AG04450 (cell line): Measurements from ENCODE around the gene NPHP4. TPM values are rescaled to one million over a fixed set of nuclear protein-coding genes. Genes with fewer than 3 reads are reported as not detected.

Source experiments
- CTCF ChIA-PET: fragments of 300-600, 350-600 bp; formaldehyde crosslinking; extraction: SDS; loops from one replicate; lab custom pipeline; 2022; ENCODE audit warnings: antibody characterized with exemption, inconsistent platforms; lab: Charles Lee
- POLR2A ChIA-PET: fragments of 350-600 bp; formaldehyde crosslinking; extraction: SDS; loops from one replicate; lab custom pipeline; 2021; ENCODE audit warnings: antibody characterized with exemption, inconsistent platforms; lab: Yijun Ruan, JAX
- DNase-seq: peaks from one replicate; pipeline ENCODE4 v3.0.0-alpha.2; 2011; ENCODE audit warnings: low read depth, low spot score
- H3K27ac ChIP-seq: one replicate; pipeline ENCODE4 v1.5.1; 2012; ENCODE audit warnings: low read depth, low read length, control low read depth
- H3K27me3 ChIP-seq: one replicate; pipeline ENCODE4 v1.6.0; 2012; ENCODE audit warnings: low read length; ENCODE audit not compliant: control insufficient read depth, insufficient read depth
- H3K4me3 ChIP-seq: 2 replicates; pipeline ENCODE4 v1.5.1; 2011; ENCODE audit warnings: mild to moderate bottlenecking, low read depth, low read length, control low read depth
- H3K9me3 ChIP-seq: 2 replicates; pipeline ENCODE4 v1.5.1; 2012; ENCODE audit warnings: low read length; ENCODE audit not compliant: control insufficient read depth, insufficient read depth
- polyA plus RNA-seq: library from polyadenylated mRNA; depleted of rRNA; stranded (reverse); fragments of >200 nt; gene quantifications from 2 replicates; pipeline ENCODE4 v1.2.3, GENCODE V29; 2011
- TF ChIP-seq, protein P1 (sequence below): IDR thresholded peaks from 2 replicates; pipeline ENCODE4 v1.5.1; 2011; ENCODE audit warnings: low read depth, low read length, control low read depth, inconsistent platforms

Gene NPHP4
- polyA plus RNA-seq, 1 experiment = 1.6 TPM

DNA sequence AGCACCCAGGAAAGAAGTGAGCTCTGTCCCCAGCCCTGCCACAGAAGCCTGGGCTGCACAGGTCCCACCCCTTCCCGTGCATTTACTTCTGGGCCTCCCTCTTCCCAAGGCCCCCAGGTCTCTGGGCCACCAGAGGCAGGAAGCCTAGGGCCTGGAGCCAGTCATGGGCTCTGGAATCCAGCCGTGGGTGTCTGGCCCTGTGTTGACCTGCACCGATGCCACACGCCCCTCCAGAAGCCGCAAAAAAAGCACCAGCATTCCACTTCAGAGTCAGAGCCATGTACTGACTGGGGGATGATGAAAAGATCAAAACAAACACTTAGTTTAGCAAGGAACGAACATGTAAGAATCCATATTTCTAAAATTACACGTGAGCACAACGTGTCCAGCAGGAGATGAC lies 141.7 kb downstream of the NPHP4 start:
- no peak overlapping the region for H3K4me3 ChIP-seq
- H3K27me3 ChIP-seq = no peaks in the 10 kb centered on the region
- CTCF ChIA-PET = no interaction called here
- peaks cover 24% of the 10 kb centered on the region; the same call in 1 of the 2 replicates for H3K9me3 ChIP-seq
- no peak for DNase-seq
- TF ChIP-seq, protein P1, sequence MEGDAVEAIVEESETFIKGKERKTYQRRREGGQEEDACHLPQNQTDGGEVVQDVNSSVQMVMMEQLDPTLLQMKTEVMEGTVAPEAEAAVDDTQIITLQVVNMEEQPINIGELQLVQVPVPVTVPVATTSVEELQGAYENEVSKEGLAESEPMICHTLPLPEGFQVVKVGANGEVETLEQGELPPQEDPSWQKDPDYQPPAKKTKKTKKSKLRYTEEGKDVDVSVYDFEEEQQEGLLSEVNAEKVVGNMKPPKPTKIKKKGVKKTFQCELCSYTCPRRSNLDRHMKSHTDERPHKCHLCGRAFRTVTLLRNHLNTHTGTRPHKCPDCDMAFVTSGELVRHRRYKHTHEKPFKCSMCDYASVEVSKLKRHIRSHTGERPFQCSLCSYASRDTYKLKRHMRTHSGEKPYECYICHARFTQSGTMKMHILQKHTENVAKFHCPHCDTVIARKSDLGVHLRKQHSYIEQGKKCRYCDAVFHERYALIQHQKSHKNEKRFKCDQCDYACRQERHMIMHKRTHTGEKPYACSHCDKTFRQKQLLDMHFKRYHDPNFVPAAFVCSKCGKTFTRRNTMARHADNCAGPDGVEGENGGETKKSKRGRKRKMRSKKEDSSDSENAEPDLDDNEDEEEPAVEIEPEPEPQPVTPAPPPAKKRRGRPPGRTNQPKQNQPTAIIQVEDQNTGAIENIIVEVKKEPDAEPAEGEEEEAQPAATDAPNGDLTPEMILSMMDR = no peak
- no peak overlapping the region for H3K27ac ChIP-seq
- POLR2A ChIA-PET = no interaction called here

DNA sequence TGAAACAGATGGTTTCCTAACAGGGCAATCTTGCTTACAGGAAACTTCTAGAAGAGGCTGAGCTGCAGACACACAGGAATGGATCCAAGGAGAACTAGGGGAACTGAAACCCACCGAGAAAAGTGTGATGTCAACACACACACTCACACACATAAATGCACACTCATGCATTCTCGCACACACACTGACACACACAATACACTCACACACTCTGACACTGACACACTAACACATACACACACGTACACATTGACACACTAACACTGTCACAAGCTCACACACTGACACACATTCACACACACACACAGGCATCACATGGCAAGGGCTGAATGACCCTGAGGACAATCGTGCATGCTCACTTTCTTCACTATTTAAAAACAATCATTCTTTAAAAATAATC lies 142.7 kb downstream of the NPHP4 start:
- Histone ChIP-seq H3K4me3 (no peak overlapping the region), H3K9me3 (peaks cover 30% of the 10 kb centered on the region; the same call in 1 of the 2 replicates), H3K27ac (no peak overlapping the region), H3K27me3 (no peaks in the 10 kb centered on the region)
- DNase-seq = no peak
- TF ChIP-seq, protein P1 = no peak
- POLR2A ChIA-PET = no interaction called here
- CTCF ChIA-PET = no interaction called here

DNA sequence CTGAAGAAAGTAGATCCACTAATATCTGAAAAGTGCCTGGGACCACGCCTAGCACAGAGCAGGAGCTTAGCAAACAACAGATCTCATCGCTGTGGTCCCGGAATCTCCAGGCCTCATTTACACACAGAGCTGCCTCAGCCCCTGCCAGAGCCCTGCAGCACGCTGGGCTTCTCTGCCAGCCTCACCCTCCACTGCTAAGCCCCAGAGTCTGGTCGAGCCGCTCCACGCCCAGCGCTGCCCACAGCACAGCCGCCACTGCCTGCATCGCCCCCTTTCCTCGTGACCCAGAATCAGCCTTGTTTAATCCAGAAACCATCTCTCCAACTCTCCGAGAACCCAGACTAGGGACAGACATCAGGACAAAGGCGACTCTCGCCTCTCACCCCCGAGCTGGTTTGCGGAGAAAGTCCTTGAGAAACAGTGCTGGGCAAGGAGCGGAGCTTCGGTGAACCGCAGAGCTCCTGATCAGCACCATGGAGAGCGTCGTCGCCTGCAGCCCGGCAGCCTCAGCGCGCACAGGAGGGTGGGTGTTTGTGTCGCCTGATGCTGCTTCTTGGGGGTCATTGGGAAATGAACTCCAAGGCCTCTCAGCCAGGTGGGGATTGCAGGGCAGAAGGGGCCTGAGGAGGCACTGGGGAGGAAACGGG lies 145.1 kb downstream of the NPHP4 start:
- Histone ChIP-seq H3K4me3 (no peak overlapping the region), H3K27me3 (no peaks in the 10 kb centered on the region), H3K9me3 (peaks cover 32% of the 10 kb centered on the region; the same call in 1 of the 2 replicates), H3K27ac (no peak overlapping the region)
- POLR2A ChIA-PET = no interaction called here
- no peak for DNase-seq
- CTCF ChIA-PET = no interaction called here
- TF ChIP-seq, protein P1 = no peak

DNA sequence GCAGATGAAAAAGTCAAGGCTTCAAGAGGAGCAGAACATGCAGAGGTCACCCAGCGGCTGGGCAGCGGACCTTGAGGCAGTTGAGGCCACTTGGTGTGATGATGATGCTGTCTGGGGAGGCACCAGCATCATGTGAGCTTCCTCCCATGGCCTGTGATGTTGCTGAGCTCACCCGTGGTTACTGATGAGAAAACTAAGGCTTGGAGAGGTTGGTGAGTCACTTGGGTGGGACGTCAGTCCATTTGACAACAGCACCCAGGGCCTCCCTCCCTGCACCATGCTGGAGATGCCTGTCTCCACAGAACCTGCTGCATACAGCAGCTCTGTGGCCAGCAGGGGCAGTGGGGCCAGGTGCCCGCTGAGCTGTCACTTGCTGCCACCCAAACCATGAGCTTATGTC lies 146.8 kb downstream of the NPHP4 start:
- no peak for DNase-seq
- H3K9me3 ChIP-seq = peaks cover 32% of the 10 kb centered on the region; the same call in 1 of the 2 replicates
- no peak overlapping the region for H3K4me3 ChIP-seq
- ChIA-PET POLR2A (no interaction called here), CTCF (no interaction called here)
- H3K27me3 ChIP-seq = no peaks in the 10 kb centered on the region
- no peak overlapping the region for H3K27ac ChIP-seq
- TF ChIP-seq, protein P1 = no peak

DNA sequence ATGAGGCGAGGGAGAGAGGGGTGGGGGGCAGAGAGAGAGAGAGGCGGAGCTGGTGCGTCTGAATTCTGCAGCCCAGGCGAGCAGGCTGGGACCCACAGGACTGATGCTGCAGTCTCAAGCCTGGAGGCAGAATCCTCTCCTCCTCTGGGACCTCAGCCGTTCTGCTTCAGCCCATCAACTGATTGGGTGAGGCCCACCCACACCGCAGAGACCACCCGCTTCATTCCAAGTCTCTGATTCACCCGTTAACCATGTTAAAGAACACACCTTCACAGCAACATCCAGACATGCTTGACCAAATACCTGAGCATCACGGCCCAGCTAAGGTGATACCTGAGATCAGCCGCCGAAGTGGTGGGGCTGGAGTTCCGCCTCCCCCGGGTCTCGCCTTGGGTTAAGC lies 147.8 kb downstream of the NPHP4 start:
- Histone ChIP-seq H3K27ac (no peak overlapping the region), H3K27me3 (no peaks in the 10 kb centered on the region), H3K9me3 (peaks cover 32% of the 10 kb centered on the region; the same call in 1 of the 2 replicates), H3K4me3 (no peak overlapping the region)
- ChIA-PET POLR2A (no interaction called here), CTCF (no interaction called here)
- DNase-seq = no peak
- TF ChIP-seq, protein P1 = no peak
